ENCODE results near the gene PBX3. TPM values are rescaled to one million over a fixed set of nuclear protein-coding genes. Genes with fewer than 3 reads are reported as not detected.

Gene PBX3
- total RNA-seq, 3 donors from 2014 or later, result 13.0 to 24.4 (median 16.7) TPM

- ATAC-seq (no peak), DNase-seq (no peak)
- H3K4me1 Mint-ChIP-seq (ENCODE audit: low read depth), result no peaks in the 10 kb centered on the region
- no peaks in the 10 kb centered on the region for H3K27me3 Mint-ChIP-seq (ENCODE audit: low read depth)
- no peaks in the 10 kb centered on the region for H3K9me3 Mint-ChIP-seq
- no peak overlapping the region for H3K4me3 Mint-ChIP-seq
- H3K36me3 Mint-ChIP-seq (ENCODE audit: insufficient read depth), result peaks cover 6% of the 10 kb centered on the region
These were observed 120.7 kb downstream of the PBX3 start for GRCh38 chr9:125867751-125868415.

GRCh38 chr9:125878164-125878631 is 131.0 kb downstream of the PBX3 start:
- Mint-ChIP-seq H3K4me3 (no peak overlapping the region), H3K4me1 (ENCODE audit: low read depth) (no peaks in the 10 kb centered on the region), H3K36me3 (ENCODE audit: insufficient read depth) (peaks cover 9% of the 10 kb centered on the region), H3K27me3 (ENCODE audit: low read depth) (no peaks in the 10 kb centered on the region), H3K9me3 (no peaks in the 10 kb centered on the region)
- ATAC-seq (no peak), DNase-seq (no peak)

- H3K9me3 Mint-ChIP-seq, result no peaks in the 10 kb centered on the region
- no peak overlapping the region for H3K4me3 Mint-ChIP-seq
- peaks cover 9% of the 10 kb centered on the region for H3K36me3 Mint-ChIP-seq (ENCODE audit: insufficient read depth)
- no peaks in the 10 kb centered on the region for H3K4me1 Mint-ChIP-seq (ENCODE audit: low read depth)
- ATAC-seq (no peak), DNase-seq (no peak)
- H3K27me3 Mint-ChIP-seq (ENCODE audit: low read depth), result no peaks in the 10 kb centered on the region
These were observed 133.9 kb downstream of the PBX3 start for GRCh38 chr9:125881042-125881441.

DNA sequence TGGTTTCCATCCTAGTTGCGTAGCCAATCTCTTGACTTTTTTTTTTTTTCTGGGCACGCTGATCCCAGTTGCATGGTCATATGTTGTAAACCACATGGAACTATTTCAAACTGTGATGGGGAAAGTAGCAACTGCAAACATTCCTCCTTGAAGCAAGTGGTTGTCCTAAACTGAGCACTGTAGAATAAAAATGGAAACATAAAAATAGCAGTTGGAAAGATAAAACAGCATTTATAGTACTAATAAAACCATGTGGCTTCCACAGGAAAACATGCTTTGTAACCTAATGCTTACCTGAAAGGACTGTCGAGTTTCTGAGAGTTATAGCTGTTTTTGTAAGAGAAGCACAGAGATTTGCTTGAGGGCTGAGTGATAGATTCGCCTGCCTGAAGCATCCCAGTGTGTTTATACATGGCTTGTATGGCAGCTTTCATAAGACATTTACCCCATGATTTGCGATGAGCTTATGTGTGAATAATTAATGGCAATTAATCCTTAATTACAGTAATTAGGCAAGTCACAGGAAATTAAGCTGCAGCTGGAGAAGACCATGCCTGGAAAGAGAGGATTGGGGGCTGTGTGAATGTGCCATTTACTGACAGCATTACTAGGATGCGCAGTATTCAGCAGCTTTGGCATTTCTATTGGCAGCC is 136.5 kb downstream of the PBX3 start:
- H3K4me3 Mint-ChIP-seq, result no peak overlapping the region
- no peaks in the 10 kb centered on the region for H3K4me1 Mint-ChIP-seq (ENCODE audit: low read depth)
- no peak for DNase-seq
- ATAC-seq, result no peak
- H3K9me3 Mint-ChIP-seq, result no peaks in the 10 kb centered on the region
- H3K36me3 Mint-ChIP-seq (ENCODE audit: insufficient read depth), result peaks cover 3% of the 10 kb centered on the region
- peaks cover 2% of the 10 kb centered on the region for H3K27me3 Mint-ChIP-seq (ENCODE audit: low read depth)

- DNase-seq (no peak), ATAC-seq (no peak)
- H3K27me3 Mint-ChIP-seq (ENCODE audit: low read depth), result peaks cover 8% of the 10 kb centered on the region
- no peaks in the 10 kb centered on the region for H3K9me3 Mint-ChIP-seq
- peaks cover 4% of the 10 kb centered on the region for H3K4me1 Mint-ChIP-seq (ENCODE audit: low read depth)
- peaks cover 3% of the 10 kb centered on the region for H3K36me3 Mint-ChIP-seq (ENCODE audit: insufficient read depth)
- no peak overlapping the region for H3K4me3 Mint-ChIP-seq
These were observed 137.0 kb downstream of the PBX3 start for GRCh38 chr9:125884218-125884595.

DNA sequence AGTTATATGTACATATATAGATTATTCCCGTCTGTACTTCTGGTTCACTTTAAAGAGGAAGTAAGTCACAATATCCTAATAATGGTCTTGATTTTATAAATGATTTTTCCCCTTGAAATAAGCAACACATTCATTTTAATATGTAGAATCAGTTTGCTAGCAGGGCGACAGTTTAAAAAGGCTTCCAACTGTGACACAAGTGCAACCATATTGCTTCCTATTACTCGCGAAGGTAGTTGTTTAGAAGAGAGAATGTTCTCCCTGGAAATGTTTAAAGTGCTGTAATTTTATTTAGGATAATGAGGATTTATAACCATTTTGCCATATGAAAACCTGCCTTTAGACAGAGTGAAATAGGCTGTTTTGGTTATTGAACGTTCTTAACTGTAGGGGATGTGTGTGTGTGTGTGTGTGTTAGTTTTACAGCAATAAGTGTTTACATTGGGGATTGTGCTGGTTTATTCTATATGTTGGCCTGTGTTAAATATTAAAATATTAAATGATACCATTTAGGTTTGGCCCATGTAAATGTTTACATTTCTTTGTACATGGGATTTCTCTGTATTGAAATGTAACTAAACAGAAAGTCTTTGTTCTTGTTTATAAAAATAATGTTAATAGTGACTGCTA is 138.3 kb downstream of the PBX3 start:
- peaks cover 3% of the 10 kb centered on the region for H3K36me3 Mint-ChIP-seq (ENCODE audit: insufficient read depth)
- H3K4me3 Mint-ChIP-seq, result no peak overlapping the region
- DNase-seq (no peak), ATAC-seq (no peak)
- H3K27me3 Mint-ChIP-seq (ENCODE audit: low read depth), result peaks cover 17% of the 10 kb centered on the region
- H3K4me1 Mint-ChIP-seq (ENCODE audit: low read depth), result peaks cover 7% of the 10 kb centered on the region
- no peaks in the 10 kb centered on the region for H3K9me3 Mint-ChIP-seq

DNA sequence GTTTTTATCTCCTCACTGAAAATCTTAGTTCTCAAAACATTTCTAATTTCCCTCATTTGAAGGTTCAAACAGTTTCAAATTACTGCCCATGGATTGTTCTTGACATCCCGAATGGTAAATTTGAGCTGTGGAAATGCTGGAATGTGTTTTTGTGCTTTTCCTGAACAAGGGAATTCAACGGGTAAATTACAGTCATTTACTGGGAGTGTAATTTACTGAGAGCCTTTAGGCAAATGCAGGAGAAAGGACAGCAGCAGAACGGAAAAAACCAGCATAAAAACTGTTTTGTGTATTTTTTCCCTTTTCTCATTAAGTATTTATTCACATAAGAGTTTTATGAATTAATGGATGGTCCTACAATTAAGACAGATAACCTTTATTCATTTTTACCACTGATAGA is 139.2 kb downstream of the PBX3 start:
- no peak for DNase-seq
- ATAC-seq, result no peak
- Mint-ChIP-seq H3K9me3 (no peaks in the 10 kb centered on the region), H3K4me1 (ENCODE audit: low read depth) (peaks cover 7% of the 10 kb centered on the region), H3K27me3 (ENCODE audit: low read depth) (peaks cover 21% of the 10 kb centered on the region), H3K4me3 (no peak overlapping the region), H3K36me3 (ENCODE audit: insufficient read depth) (no peaks in the 10 kb centered on the region)

- H3K4me3 Mint-ChIP-seq, result no peak overlapping the region
- DNase-seq (no peak), ATAC-seq (no peak)
- H3K4me1 Mint-ChIP-seq (ENCODE audit: low read depth), result peaks cover 7% of the 10 kb centered on the region
- no peaks in the 10 kb centered on the region for H3K36me3 Mint-ChIP-seq (ENCODE audit: insufficient read depth)
- no peaks in the 10 kb centered on the region for H3K9me3 Mint-ChIP-seq
- peaks cover 21% of the 10 kb centered on the region for H3K27me3 Mint-ChIP-seq (ENCODE audit: low read depth)
These were observed 140.0 kb downstream of the PBX3 start for GRCh38 chr9:125887172-125887571.

- Mint-ChIP-seq H3K4me3 (no peak overlapping the region), H3K4me1 (ENCODE audit: low read depth) (peaks cover 7% of the 10 kb centered on the region)
These were observed 141.0 kb downstream of the PBX3 start for GRCh38 chr9:125888211-125888610.

DNA sequence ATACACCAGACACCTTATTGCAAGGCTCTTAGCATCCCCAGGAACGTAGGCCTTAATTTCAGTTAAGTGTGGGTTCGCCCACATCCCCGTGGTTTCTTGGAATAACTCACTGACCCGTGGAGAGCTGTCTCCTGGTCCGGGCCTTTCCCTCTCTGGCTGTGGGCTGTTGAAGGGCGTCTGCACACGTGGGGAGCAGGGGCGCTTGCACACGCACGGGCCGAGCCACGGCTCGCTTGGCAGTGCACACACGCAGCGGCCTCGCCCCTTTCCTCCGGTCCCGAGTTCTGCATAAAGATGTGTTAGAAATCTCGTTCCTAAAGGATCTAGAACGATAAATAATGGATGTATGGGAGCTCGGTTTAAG is 141.9 kb downstream of the PBX3 start:
- Mint-ChIP-seq H3K27me3 (ENCODE audit: low read depth) (peaks cover 23% of the 10 kb centered on the region), H3K4me1 (ENCODE audit: low read depth) (peaks cover 7% of the 10 kb centered on the region)
- peak; percentile 46 to 54 for ATAC-seq

More at GRCh38 chr9:125888211-125888610, 141.0 kb downstream of the PBX3 start:
- ATAC-seq, result no peak
- no peaks in the 10 kb centered on the region for H3K9me3 Mint-ChIP-seq
- DNase-seq, result no peak
- H3K36me3 Mint-ChIP-seq (ENCODE audit: insufficient read depth), result no peaks in the 10 kb centered on the region
- H3K27me3 Mint-ChIP-seq (ENCODE audit: low read depth), result peaks cover 21% of the 10 kb centered on the region

DNA sequence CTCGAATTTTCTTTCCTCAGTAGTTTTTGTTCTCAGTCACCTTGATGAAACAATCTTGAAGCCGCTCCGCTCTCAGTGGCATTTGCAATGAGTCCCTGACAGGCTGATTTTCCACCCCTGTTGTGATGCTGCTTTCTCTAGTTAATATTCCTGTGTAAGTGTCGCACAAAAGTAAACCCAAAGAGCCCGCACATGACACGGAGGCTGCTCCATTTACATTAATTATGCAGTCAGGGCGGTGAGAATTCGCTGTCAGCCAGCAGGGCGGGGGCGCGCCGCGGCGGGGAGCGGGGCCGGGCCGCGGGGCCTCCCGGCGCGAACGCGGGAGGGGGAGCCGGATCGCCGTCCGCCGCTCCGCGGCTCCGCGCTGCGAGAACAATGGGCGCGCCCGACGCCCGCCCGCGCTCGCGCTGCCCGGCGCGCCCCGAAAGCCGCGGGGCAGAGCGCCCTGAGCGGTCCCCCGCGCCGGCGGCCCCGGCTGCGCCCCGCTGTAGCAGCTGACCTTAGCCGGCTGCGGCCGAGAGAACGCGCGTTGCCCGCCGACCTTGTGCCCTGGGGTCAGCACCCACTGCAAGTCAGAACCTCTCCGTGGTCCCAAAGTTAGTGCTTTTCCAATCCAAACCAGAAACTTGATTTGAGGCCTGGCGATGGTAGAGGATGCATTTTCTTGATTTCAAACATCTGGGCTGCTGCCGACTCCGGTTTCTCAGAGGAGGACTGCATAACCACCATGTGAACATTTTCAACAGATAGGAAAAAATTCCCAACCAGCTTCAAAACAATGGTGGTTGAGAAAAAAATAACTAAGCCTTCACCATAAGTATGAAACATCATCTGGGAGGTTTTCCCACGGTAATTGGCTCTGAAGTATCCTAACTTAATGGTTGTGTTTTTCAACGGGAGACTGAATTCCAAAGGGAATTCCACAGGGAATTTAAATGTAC is 142.6 kb downstream of the PBX3 start:
- peak; percentile 23 for DNase-seq
- H3K36me3 Mint-ChIP-seq (ENCODE audit: insufficient read depth), result no peaks in the 10 kb centered on the region
- peak overlapping the region; percentile 80 for H3K4me3 Mint-ChIP-seq
- peak; percentile 92 for ATAC-seq
- peaks cover 7% of the 10 kb centered on the region for H3K4me1 Mint-ChIP-seq (ENCODE audit: low read depth)
- H3K9me3 Mint-ChIP-seq, result no peaks in the 10 kb centered on the region
- peaks cover 23% of the 10 kb centered on the region for H3K27me3 Mint-ChIP-seq (ENCODE audit: low read depth)

More for the DNA sequence above, 141.9 kb downstream of the PBX3 start:
- peak overlapping the region; percentile 80 for H3K4me3 Mint-ChIP-seq
- H3K9me3 Mint-ChIP-seq, result no peaks in the 10 kb centered on the region
- H3K36me3 Mint-ChIP-seq (ENCODE audit: insufficient read depth), result no peaks in the 10 kb centered on the region
- no peak for DNase-seq

- Mint-ChIP-seq H3K4me1 (ENCODE audit: low read depth) (peaks cover 7% of the 10 kb centered on the region), H3K9me3 (no peaks in the 10 kb centered on the region), H3K36me3 (ENCODE audit: insufficient read depth) (no peaks in the 10 kb centered on the region), H3K4me3 (no peak overlapping the region), H3K27me3 (ENCODE audit: low read depth) (peaks cover 23% of the 10 kb centered on the region)
- ATAC-seq (no peak), DNase-seq (no peak)
These were observed 143.7 kb downstream of the PBX3 start for GRCh38 chr9:125890826-125891225.

GRCh38 chr9:125893277-125893676 is 146.1 kb downstream of the PBX3 start:
- no peaks in the 10 kb centered on the region for H3K36me3 Mint-ChIP-seq (ENCODE audit: insufficient read depth)
- H3K9me3 Mint-ChIP-seq, result no peaks in the 10 kb centered on the region
- H3K27me3 Mint-ChIP-seq (ENCODE audit: low read depth), result peaks cover 21% of the 10 kb centered on the region
- peaks cover 7% of the 10 kb centered on the region for H3K4me1 Mint-ChIP-seq (ENCODE audit: low read depth)
- H3K4me3 Mint-ChIP-seq, result no peak overlapping the region
- DNase-seq (no peak), ATAC-seq (no peak)

GRCh38 chr9:125894566-125894965 is 147.4 kb downstream of the PBX3 start:
- ATAC-seq, result no peak
- no peaks in the 10 kb centered on the region for H3K9me3 Mint-ChIP-seq
- no peaks in the 10 kb centered on the region for H3K4me1 Mint-ChIP-seq (ENCODE audit: low read depth)

More at GRCh38 chr9:125894566-125894965, 147.4 kb downstream of the PBX3 start:
- no peak for DNase-seq
- no peak overlapping the region for H3K4me3 Mint-ChIP-seq
- H3K36me3 Mint-ChIP-seq (ENCODE audit: insufficient read depth), result no peaks in the 10 kb centered on the region
- H3K27me3 Mint-ChIP-seq (ENCODE audit: low read depth), result peaks cover 12% of the 10 kb centered on the region
